Activated naive CD8-positive, alpha-beta T cell treated with anti-CD3 and anti-CD28 coated beads, Interleukin-2, amount 50 U/mL, for 24 hours (primary cell): ENCODE data around the gene DARS2.
A peak's percentile ranks its signal among the peaks of the same experiment; 100 is the strongest.
"Not testable (repeated sequence)": the region's sequence is repeated elsewhere in the genome, so short reads cannot be mapped to it uniquely, and the experiment has no call there.

ENCODE experiments used
- ATAC-seq: fragments of 150-1000 bp; cut with Tn5 transposase; one replicate; pipeline ENCODE4 v1.10.0; 2021
- DNase-seq: peaks from one replicate; pipeline ENCODE4 v3.0.0; 2021
- H3K27ac Mint-ChIP-seq: one replicate; pipeline ENCODE4 v1.8.0; 2021; ENCODE audit warnings: mild to moderate bottlenecking, mixed read lengths
- H3K27me3 Mint-ChIP-seq: one replicate; pipeline ENCODE4 v1.8.0; 2021; ENCODE audit warnings: mixed read lengths
- H3K36me3 Mint-ChIP-seq: one replicate; pipeline ENCODE4 v1.8.0; 2021; ENCODE audit warnings: low read depth, mixed read lengths
- H3K4me1 Mint-ChIP-seq: one replicate; pipeline ENCODE4 v1.8.0; 2021; ENCODE audit warnings: mixed read lengths
- H3K4me3 Mint-ChIP-seq: one replicate; pipeline ENCODE4 v1.8.0; 2021; ENCODE audit warnings: mild to moderate bottlenecking, moderate library complexity, mixed read lengths
- H3K9me3 Mint-ChIP-seq: one replicate; pipeline ENCODE4 v1.8.0; 2021; ENCODE audit warnings: mixed read lengths

DARS2 gene

DNA sequence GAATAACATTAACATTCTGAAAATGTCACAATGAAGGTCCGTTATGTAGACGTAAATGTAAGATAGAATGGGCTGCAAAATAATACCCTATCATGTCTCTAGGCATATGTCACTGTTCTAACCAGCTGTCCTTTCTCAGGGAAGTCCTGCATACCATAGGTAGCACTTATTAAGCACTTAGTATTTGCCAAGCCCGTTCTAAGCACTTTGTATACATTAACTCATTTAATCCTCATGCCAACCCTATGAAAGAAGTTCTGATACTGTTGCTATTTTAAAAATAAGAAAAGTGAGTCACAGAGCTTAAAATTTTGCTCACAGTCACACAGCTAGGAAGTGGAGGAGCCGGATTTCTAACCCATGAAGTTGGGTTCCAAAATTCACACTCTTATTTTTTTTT is 27.6 kb downstream of the DARS2 start:
- no peaks in the 10 kb centered on the region for H3K4me1 Mint-ChIP-seq
- ATAC-seq (no peak), DNase-seq (no peak)
- peaks cover 42% of the 10 kb centered on the region for H3K36me3 Mint-ChIP-seq
- H3K27me3 Mint-ChIP-seq, result no peaks in the 10 kb centered on the region
- H3K9me3 Mint-ChIP-seq, result no peaks in the 10 kb centered on the region
- H3K4me3 Mint-ChIP-seq, result no peak overlapping the region
- no peak overlapping the region for H3K27ac Mint-ChIP-seq

DNA sequence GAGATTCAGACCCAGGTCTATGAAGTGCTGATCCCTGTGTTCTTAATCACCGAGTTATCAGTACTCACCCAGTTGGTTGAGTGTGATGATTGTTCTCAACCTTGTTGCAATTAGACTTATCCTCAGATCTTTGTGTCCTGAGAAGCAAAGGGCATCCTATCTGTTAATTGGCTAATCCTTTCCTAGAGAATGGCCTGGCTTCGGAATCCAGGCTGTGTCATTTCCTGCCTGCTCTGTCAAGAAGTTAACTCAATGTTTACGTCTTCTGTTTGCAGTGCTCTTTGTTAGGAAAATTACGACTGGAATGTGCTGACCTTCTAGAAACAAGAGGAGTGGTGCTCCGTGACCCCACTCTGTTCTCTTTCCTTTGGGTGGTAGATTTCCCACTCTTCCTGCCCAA is 28.6 kb downstream of the DARS2 start:
- ATAC-seq, result no peak
- no peak for DNase-seq
- Mint-ChIP-seq H3K36me3 (peaks cover 47% of the 10 kb centered on the region), H3K27ac (no peak overlapping the region), H3K4me3 (no peak overlapping the region), H3K4me1 (no peaks in the 10 kb centered on the region), H3K9me3 (no peaks in the 10 kb centered on the region), H3K27me3 (no peaks in the 10 kb centered on the region)

DNA sequence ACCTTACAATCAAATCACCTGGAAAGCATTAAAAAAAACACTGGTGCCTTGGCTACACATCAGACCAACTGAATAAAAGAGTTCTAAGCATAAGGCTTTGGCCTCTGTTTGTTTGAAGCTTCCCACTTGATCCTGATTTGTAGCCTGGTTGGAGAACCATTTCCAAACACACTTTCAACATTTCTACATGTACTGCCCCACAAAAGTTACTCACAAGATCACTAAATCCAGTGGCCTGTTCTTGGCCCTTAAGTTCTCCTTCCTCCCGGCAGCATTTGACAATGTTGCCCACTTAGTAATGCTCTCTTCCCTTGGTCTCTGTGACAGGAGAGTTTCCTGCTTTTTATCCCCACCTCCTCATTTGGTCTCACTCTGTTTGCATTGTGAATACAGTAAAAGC is 31.5 kb downstream of the DARS2 start:
- ATAC-seq (no peak), DNase-seq (no peak)
- peaks cover 41% of the 10 kb centered on the region for H3K36me3 Mint-ChIP-seq
- H3K4me3 Mint-ChIP-seq, result no peak overlapping the region
- H3K4me1 Mint-ChIP-seq, result no peaks in the 10 kb centered on the region
- no peak overlapping the region for H3K27ac Mint-ChIP-seq
- H3K27me3 Mint-ChIP-seq, result no peaks in the 10 kb centered on the region
- no peaks in the 10 kb centered on the region for H3K9me3 Mint-ChIP-seq

DNA sequence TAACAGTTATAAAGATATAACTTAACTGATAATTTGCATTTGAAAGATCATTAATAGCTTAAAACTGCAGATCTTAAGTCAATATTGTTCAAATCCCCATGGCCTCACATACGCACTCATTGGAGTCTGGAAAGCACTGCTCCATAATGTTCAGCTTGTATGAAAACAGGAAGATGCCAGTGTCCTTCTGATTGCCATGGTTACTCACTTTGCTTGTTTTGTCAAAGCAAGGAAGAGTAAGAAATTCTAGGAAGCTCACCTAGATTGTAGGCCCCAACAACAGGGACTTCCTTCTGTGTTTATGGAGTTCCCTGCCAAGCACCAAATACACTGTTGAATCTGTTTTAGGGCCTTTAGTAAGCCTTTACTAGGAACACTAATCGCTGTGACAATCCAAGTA is 32.4 kb downstream of the DARS2 start:
- ATAC-seq, result no peak
- no peak for DNase-seq
- Mint-ChIP-seq H3K4me3 (no peak overlapping the region), H3K36me3 (peaks cover 40% of the 10 kb centered on the region), H3K27ac (no peak overlapping the region), H3K9me3 (no peaks in the 10 kb centered on the region), H3K27me3 (no peaks in the 10 kb centered on the region), H3K4me1 (no peaks in the 10 kb centered on the region)

DNA sequence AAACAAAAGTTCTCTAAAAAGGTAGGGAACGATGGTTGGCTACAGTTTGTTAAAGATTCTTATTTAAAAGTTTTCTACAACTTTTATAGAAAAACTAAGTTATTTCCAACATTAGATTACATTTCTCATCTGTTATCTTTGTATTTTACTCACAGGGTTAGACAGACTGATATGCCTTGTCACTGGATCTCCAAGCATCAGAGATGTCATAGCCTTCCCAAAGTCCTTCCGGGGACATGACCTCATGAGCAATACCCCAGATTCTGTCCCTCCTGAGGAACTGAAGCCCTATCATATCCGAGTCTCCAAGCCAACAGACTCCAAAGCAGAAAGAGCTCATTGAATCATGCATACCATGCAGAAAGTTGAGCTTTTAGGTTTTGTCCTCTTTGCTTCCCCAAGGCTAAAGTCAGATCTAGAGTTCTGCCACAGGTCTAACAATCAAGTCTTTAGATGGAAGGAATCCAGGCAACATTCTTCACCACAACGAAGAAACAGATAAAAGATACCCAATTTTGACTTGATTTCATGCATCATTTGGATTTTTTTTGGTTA is 33.0 kb downstream of the DARS2 start:
- no peaks in the 10 kb centered on the region for H3K9me3 Mint-ChIP-seq
- DNase-seq (no peak), ATAC-seq (no peak)
- H3K36me3 Mint-ChIP-seq, result peaks cover 44% of the 10 kb centered on the region
- no peaks in the 10 kb centered on the region for H3K27me3 Mint-ChIP-seq
- no peak overlapping the region for H3K4me3 Mint-ChIP-seq
- peak overlapping the region; percentile 15 for H3K27ac Mint-ChIP-seq
- H3K4me1 Mint-ChIP-seq, result no peaks in the 10 kb centered on the region

DNA sequence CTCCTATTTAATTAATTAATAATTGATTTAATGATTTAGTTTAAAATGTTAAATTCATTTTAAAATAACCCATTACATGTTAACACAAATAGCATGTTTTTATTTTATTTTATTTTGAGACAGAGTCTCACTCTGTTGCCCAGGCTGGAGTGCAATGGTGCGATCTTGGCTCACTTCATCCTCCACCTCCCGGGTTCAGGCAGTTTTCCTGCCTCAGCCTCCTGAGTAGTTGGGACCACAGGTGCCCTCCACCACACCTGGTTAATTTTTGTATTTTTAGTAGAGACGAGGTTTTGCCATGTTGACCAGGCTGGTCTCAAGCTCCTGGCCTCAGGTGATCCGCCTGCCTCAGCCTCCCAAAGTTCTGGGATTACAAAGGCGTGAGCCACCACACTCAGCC is 35.1 kb downstream of the DARS2 start:
- DNase-seq, H3K27ac Mint-ChIP-seq, ATAC-seq, H3K4me3 Mint-ChIP-seq, H3K27me3 Mint-ChIP-seq, H3K9me3 Mint-ChIP-seq: not testable (repeated sequence)
- H3K4me1 Mint-ChIP-seq, result peaks cover 16% of the 10 kb centered on the region
- H3K36me3 Mint-ChIP-seq, result peaks cover 59% of the 10 kb centered on the region

DNA sequence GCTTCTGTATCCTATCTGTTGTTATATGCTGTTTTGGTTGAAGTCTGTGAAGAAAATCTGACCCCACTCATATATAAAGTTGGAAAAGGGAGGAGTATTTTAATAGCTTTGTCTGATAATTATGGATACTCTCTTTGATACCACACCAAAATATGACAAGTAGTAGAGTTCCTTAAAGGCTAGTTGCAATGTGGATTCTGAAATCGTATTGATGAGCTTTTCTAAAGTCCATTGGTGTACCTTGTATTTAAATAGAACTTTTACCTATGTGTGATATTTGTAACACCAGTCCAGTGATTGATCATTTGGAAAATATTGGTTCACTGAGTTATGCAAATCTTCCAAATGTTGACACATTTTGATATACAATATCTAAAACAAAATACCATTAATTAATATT is 35.6 kb downstream of the DARS2 start:
- no peak overlapping the region for H3K4me3 Mint-ChIP-seq
- H3K27ac Mint-ChIP-seq, result no peak overlapping the region
- peaks cover 61% of the 10 kb centered on the region for H3K36me3 Mint-ChIP-seq

DNA sequence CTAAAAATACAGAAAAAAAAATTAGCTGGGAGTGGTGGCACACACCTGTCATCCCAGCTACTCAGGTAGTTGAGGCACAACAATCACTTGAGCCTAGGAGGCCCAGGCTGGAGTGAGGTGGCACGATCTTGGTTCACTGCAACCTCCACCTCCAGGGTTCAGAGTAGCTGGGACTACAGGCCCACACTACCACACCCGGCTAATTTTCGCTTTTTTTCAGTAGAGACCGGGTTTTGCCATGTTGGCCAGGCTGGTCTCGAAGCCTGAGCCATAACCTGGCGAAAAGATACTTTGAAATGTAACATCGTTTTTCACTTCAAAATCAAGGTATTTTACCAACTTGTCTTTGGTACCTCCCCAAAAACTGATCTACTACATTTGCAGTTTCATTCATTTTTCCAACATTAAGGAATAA is 37.3 kb downstream of the DARS2 start:
- peak overlapping the region; percentile 99 for H3K4me3 Mint-ChIP-seq
- peak; percentile 47 for ATAC-seq
- peak overlapping the region; percentile 100 for H3K27ac Mint-ChIP-seq
- peaks cover 35% of the 10 kb centered on the region for H3K4me1 Mint-ChIP-seq
- peaks cover 62% of the 10 kb centered on the region for H3K36me3 Mint-ChIP-seq
- H3K9me3 Mint-ChIP-seq, result no peaks in the 10 kb centered on the region
- peaks cover 4% of the 10 kb centered on the region for H3K27me3 Mint-ChIP-seq
- peak; percentile 50 for DNase-seq

More for the DNA sequence above, 35.6 kb downstream of the DARS2 start:
- no peak for DNase-seq
- no peak for ATAC-seq
- Mint-ChIP-seq H3K4me1 (peaks cover 20% of the 10 kb centered on the region), H3K27me3 (no peaks in the 10 kb centered on the region), H3K9me3 (no peaks in the 10 kb centered on the region)

DNA sequence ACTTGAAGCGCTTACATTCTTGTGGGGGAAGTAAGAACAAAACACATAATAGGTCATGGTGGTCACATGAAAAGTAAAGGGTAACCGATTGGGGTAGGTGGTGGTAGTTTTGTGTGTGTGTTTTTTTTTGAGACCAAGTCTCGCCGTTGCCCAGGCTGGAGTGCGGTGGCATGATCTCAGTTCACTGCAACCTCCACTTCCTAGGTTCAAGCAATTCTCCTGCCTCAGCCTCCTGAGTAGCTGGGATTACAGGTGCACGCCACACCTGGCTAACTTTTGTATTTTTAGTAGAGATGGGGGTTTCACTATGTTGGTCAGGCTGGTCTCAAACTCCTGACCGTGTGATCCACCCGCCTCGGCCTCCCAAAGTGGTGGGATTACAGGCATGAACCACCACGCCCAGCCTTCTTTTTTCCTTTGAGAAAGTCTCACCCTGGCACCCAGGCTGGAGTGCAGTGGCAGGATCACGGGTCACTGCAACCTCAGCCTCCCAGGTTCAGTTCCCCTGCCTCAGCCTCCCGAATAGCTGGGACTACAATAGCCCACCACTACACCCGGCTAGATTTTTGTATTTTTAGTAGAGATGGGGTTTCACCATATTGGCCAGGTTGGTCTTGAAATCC is 37.8 kb downstream of the DARS2 start:
- H3K36me3 Mint-ChIP-seq, result peaks cover 67% of the 10 kb centered on the region
- peaks cover 38% of the 10 kb centered on the region for H3K4me1 Mint-ChIP-seq
- DNase-seq, result peak; percentile 45
- peak overlapping the region; percentile 99 for H3K4me3 Mint-ChIP-seq
- ATAC-seq, result peak; percentile 38
- H3K27me3 Mint-ChIP-seq, H3K9me3 Mint-ChIP-seq: not testable (repeated sequence)
- peak overlapping the region; percentile 100 for H3K27ac Mint-ChIP-seq

DNA sequence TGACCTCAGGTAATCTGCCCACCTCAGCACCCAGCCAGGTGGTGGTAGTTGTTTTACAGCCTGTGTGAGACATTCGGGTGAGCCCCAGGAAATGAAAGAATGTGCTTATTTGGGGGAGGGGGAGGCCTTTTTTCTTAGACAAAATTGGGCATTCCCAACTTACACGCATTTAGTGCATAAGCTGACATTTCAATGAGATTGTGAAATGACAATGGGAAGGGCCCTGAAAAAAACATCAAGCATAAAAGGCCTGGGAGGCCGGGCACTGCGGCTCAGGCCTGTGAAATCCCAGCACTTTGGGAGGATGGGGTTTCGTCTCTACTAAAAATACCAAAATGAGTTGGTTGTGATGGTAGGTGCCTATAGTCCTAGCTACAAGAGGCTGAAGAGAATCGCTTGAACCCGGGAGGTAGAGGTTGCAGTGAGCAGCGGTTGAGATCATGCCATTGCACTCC is 38.3 kb downstream of the DARS2 start:
- peaks cover 7% of the 10 kb centered on the region for H3K27me3 Mint-ChIP-seq
- H3K27ac Mint-ChIP-seq, result peak overlapping the region; percentile 100
- no peaks in the 10 kb centered on the region for H3K9me3 Mint-ChIP-seq
- DNase-seq, result peak; percentile 38
- peak overlapping the region; percentile 99 for H3K4me3 Mint-ChIP-seq
- peaks cover 41% of the 10 kb centered on the region for H3K4me1 Mint-ChIP-seq
- peak; percentile 2 for ATAC-seq
- H3K36me3 Mint-ChIP-seq, result peaks cover 68% of the 10 kb centered on the region

DNA sequence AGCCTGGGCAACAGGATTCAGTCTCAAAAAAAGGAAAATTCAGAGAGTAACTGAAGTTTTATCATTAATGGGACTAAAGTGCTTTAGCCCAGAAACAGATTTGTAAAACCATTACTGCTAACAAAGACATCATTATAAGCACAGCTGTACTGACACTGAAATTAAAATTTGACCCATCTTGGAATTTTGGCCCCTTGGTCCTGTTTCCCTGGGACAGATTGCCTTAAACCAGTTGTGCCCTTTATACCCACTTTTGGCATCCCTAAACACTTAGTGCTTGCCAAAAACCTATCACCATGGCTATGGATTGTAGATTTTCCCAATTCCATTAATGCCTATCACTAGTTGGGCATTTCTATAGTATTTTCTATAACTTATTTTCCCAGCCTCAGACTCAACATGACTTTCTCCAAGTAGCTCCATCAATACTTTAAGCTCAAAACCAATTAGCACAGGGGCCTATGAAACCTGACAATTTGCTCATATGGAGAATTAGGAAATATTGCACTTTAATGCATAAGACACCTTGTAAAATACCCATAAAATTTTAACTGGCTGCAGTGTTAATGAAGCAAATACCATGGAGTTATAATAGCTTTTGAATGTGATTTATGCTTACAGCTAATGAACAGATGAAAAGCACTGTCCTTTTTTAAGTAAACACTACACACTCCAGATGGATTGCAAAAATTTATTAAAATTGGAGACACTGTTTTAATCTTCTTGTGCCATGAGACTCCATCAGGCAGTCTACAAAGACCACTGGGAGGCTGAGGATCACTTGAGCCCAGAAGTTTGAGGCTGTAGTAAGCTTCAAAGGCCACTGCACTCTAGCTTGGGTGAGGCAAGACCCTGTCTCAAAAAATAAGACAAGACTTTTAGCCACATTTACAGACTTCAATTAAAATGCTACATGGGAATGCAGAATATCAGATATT is 39.0 kb downstream of the DARS2 start:
- Mint-ChIP-seq H3K4me3 (peak overlapping the region; percentile 99), H3K9me3 (no peaks in the 10 kb centered on the region), H3K27ac (peak overlapping the region; percentile 100), H3K4me1 (peaks cover 43% of the 10 kb centered on the region), H3K27me3 (peaks cover 8% of the 10 kb centered on the region), H3K36me3 (peaks cover 67% of the 10 kb centered on the region)
- ATAC-seq, result no peak
- DNase-seq, result no peak

DNA sequence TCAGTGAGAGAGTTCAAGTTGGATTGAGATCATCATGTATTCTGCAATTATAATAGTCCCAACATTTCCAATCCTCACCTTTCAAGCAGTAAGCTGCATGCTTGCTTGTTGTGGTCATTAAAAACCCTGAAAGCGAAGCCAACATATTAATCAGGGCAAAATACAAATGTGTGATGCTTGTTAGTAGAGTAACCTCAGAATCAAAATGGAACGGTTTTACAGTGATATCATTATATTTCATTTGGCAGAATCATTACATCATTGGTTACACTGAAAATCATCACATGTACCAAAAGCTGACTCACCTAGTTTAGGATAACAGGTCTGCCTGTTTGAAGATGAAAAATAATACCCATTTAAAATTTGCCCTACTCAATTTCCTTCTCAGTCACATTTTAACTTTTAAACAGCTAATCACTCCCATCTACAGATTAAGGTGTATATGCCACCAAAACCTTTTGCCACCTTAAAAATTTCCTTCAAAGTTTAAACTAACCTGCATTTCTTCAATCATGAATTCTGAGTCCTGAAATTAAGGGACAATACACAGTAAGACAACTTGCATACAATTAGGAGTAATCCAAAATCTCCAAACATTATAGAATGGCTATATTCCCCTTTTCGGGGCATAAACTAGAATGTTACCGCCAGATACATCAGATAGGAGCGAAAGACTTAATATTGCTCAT is 39.9 kb downstream of the DARS2 start:
- Mint-ChIP-seq H3K27ac (peak overlapping the region; percentile 100), H3K27me3 (peaks cover 8% of the 10 kb centered on the region), H3K4me1 (peaks cover 52% of the 10 kb centered on the region), H3K9me3 (no peaks in the 10 kb centered on the region), H3K36me3 (peaks cover 67% of the 10 kb centered on the region), H3K4me3 (peak overlapping the region; percentile 99)
- ATAC-seq, result no peak
- DNase-seq, result no peak

DNA sequence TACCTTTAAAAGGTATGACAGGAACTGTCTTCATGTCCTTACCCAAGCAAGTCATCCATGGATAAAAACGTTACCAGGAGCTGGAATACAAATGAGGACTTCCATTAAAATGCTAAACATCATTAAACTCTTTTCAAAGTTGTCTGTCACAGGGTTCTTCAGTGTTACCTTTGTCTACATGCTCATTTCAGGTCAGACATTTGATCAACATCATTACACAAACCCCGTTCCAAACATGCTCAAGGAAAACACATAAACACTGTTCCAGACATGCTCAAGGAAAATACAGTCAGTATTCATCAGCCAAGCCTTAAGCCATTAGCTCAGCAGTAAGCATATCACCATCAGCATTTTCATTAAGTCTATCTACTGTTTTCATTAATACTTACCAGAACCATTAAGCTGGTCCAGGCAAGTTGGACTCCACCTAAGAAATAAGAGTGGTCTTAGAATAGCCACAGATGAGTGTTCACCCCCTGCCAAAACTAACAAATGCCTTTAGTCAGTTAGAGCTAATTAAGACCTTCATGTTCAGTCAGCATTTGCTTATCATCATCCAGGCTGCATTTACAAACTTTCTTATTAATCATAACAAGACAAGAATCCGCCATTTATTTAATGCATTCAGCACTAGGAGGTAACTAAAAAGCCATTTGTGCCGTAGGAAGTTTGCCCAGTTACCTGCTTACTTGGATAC is 41.1 kb downstream of the DARS2 start:
- Mint-ChIP-seq H3K36me3 (peaks cover 62% of the 10 kb centered on the region), H3K4me1 (peaks cover 63% of the 10 kb centered on the region), H3K27ac (peak overlapping the region; percentile 100), H3K27me3 (peaks cover 8% of the 10 kb centered on the region), H3K4me3 (peak overlapping the region; percentile 99), H3K9me3 (no peaks in the 10 kb centered on the region)
- ATAC-seq (no peak), DNase-seq (no peak)
